Measurements from ENCODE around the gene FBP2.
"Not testable (repeated sequence)": the region's sequence is repeated elsewhere in the genome, so short reads cannot be mapped to it uniquely, and the experiment has no call there.

The FBP2 gene

DNA sequence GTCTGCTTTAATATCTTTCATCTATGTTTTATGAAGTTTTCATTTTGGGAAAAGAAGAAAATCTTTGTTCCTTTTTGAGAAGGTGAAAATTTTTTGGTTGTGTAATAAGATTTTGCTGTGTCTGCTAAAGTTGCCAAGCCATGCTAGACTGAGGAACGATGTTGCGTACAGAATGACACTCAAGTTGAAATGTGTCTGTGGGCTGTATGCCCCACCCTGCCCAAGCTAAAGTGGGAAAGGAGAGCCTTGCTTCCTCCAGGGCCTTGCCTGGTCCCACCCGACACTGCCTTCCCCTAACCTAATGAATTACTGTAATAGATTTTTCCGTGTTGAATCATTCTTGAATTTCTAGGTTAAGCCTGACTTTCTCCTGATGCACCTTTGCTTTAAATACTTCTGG, 36.2 kb downstream of the FBP2 start:
- no peak for DNase-seq

DNA sequence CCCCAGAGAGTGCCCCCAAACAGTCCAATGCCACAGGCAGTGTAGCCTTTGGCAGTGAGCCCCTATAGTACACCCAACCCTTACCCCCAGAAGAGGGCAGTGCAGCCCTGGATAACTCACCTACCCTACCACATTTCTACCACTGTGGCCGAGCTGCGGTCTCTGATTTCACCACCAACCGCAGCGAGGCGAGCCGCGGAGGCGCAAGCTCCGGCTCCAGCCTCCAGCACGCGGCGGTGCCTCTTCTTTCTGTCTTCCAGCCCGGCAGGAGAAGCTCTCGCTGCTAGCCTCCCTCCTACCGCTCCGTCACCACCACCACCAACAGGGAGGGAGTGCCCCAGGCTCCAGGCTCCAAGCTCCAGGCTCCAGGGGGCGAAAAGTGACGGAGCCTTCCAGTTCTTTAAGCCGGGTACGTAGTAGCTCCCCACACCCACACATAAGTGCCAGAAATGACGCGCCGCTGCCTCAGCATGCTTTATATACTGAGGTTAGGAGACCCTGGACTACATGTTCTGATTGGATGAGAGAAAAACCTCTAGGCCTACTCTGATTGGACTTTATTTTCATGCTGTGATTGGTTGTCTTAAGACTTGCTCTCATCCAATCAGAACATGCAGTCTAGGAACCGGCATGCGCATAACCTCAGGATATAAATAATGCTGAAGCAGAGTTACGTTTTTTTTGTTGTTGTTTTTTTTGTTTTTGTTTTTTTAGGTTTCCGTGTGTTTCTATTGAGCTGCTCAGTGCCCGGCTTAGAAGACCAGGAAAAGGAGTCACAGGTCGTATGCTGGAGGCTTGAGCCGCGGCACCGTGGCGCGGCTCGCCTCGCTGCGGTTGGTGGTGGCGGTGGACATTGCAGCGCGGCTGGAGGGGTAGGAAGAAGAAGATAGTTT, 38.9 kb downstream of the FBP2 start, which contains the start of gene PCAT7:
Gene PCAT7, plus strand, starts transcription at position 645 of the 893 bp plus-strand sequence.
- DNase-seq, result peak in 1 of 2 experiments; percentile 12

DNA sequence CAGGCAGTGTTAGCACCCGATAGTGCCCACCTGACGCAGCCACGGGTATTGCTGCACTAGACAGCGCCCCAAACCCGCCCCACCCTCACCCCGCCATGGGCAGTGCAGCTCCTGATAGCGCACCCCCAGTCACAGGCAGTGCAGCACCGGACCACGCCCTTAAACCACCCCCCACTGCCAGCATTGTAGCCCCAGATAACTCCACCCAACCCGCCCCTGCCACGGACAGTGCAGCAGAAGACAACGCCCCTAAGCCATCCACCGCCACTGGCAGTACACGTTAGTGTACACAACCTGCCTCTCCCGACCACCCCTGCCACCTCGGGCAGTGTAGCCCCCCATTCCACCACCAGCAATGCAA, 39.6 kb downstream of the FBP2 start:
- no peak for DNase-seq

DNA sequence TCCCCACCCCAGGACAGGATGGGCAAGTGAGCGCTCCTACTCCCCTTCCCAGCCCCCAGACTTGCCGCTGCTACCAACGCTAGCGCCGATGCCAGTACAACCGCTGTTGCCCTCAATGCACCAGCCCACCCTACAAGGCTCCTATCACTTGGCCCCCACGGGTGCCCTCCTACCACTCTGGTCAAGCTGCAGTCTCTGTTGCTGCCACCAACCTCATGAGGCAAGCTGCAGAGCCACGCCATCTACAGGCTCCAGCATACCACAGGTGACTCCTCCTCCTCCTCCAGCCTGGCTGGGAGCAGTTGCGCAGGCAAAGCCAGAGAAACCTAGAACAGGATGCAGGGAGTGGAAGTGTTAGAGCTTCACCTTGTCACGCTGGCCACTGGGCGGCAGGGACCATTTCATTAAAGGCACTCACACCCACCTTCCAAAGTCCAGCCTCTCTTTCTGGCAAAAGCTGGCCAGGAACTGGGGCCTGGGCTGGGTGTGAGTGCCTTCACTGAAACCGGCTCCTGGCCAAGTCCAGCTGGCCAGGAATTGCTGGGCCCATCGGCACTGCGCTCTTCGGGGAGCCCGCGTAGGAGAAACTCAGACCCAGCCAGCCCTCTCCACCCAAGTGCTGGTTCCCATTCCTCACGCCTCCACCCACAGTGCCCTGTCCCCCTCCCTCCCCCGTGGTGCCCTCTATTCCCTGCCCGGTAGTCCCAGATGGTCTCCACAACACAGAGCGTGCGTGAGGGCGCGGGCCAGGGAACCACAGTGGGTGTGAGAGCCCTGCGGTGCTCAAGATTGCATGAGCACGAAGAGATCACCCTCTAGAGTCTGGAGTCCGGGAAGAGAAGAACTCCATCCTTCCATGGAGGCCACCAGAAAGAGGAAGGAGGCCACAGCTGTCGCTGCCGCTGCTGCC, 40.3 kb downstream of the FBP2 start:
- no peak for DNase-seq

DNA sequence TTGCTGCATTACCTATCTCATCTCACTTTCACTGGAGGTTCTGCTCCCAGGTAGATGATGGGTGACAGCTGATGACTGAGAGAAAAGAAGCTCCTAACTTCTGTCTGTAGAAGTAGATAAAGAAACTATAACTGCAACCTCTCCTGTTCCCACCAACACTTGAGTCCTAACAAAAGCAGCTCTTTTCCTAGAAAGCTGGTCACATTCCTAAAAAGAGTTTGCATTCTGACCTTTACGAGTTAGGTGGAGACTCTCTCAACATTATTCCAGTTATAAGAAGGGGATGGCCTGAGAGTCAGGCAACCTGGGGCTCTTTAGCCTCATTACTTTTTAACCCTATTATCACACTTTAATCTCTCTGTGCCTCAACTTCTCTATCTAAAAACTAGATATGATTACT, 47.7 kb downstream of the FBP2 start:
- no peak for DNase-seq

DNA sequence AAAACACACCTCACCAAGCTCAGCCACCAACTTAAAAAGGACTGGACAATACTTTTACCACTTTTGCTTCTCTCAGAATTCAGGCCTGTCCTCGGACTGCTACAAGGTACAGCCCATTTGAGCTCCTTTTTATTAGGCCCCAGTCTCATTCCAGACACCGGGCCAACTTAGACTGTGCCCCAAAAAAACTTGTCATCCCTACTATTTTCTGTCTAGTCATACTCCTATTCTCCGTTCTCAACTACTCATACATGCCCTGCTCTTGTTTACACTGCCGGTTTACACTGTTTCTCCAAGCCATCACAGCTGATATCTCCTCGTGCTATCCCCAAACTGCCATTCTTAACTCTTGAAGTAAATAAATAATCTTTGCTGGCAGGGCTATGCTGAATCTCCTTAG, 49.3 kb downstream of the FBP2 start:
- DNase-seq, result not testable (repeated sequence)

DNA sequence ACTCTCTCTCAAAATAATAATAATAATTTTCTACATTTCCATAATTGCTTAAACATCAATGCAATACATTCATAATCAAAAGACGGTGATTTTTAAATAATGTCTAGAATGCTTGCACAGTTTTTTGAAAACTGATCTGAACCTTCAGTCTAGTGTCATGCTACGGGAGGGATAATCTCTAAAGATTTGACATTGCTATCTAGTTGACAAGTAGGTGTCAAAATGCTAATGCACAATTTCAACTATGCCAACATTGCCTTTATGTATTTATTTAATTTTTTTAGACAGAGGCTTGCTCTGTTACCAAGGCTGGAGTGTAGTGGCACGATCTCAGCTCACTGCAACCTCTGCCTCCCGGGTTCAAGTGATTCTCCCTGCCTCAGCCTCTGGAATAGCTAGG, 54.7 kb downstream of the FBP2 start:
- no peak for DNase-seq

DNA sequence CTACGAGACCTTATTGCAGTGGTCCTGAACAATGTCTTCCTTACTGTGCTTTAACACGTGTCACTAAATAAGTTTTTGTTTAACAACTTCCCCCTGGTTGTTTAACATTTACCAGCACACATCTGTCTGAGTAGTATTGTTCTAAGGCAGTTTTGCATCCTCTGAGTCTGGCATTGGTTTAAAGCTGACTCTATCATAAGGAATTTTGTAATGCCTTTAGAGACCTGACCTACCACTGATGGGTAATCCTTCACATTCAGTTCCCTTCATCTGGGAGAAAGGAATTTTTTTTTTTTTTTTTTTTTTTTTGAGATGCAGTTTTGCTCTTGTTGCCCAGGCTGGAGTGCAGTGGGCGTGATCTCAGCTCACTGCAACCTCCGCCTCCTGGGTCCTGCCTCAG, 58.7 kb downstream of the FBP2 start:
- DNase-seq, result no peak

DNA sequence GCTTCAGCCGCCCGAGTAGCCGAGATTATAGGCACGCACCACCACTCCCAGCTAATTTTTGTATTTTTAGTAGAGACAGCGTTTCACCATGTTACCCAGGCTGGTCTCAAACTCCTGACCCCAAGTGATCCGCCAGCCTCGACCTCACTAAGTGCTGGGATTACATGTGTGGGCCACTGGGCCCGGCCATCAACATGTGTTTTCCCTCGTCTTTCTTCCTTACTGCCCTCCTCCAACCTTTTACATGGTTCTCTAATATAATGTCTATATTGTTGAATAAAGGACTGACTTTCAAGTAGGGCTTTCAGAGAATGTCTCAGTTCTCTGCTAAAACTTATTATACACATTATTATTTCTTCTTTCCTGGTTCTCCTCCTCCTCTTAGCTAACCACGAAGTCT, 60.0 kb downstream of the FBP2 start:
- DNase-seq, result no peak

DNA sequence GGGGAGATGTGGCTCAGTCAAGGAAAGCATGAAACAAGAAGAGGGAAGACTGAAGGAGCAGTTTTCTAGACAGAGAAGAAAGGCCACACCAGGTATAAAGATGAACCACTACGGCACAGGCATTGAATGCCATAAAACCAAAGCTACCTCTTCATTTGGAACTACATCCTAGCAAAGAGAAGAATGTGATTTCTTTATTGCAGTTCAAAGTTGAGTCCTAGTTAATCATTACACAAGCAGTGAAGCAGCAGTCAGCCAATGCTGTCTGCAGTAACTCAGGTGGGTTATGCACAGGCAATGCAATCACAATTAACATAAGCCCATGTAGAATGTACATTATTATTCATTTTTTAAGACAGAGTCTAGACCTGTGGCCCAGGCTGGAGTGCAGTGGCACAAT, 60.5 kb downstream of the FBP2 start:
- no peak for DNase-seq

DNA sequence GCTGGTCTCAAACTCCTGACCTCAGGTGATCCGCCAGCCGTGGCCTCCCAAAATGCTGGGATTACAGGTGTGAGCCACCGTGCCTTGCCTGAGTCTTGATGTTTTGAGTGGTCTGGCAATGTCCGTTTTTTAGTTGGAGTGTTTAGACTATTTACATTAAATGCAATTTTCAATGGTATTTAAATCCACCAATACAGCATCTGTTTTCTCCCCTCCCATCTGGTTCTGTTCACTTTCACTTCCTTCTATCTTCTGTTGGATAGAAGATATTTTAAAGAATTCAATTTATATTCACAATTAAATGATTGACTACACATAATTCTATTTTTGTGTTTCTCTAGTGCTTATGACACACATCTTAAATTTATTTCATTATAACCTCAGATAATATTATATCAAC, 64.7 kb downstream of the FBP2 start:
- no peak for DNase-seq

DNA sequence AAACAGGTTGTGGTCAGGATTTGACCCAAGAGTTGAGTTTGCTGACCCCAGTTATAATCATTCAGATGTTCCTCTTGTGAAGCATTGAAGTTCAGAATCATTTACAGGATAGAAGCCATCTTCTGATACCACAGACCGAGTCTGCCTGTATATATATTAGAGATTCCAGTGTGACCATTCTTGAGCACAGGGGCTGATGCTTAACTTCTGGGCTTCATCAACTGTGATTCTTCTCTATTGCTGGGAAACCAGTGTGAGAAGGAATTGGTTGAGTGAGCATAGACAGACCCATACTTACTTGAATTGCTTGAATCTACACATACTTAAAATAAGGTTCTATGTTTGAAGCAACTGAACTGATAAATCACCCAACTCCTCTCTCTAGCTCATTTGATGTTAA, 66.7 kb downstream of the FBP2 start:
- no peak for DNase-seq

DNA sequence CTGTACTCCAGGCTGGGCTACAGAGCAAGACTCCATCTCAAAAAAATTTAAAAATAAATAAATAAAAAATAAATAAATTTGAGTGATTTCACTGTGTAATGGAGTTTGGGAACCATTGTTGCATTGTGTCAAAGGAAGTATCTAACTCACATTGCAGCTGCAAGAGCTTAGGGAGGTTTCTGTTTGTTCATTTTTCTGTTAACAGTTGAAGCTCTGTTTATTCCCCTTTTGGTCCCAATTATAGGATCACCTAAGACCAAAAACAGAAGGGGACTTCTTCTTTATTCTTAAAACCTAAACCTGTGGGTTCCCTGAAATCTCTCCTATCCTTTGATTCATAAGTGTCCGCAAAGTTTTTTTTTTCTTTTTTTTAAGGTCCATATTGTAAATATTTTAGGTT, 67.4 kb downstream of the FBP2 start:
- DNase-seq, result no peak

DNA sequence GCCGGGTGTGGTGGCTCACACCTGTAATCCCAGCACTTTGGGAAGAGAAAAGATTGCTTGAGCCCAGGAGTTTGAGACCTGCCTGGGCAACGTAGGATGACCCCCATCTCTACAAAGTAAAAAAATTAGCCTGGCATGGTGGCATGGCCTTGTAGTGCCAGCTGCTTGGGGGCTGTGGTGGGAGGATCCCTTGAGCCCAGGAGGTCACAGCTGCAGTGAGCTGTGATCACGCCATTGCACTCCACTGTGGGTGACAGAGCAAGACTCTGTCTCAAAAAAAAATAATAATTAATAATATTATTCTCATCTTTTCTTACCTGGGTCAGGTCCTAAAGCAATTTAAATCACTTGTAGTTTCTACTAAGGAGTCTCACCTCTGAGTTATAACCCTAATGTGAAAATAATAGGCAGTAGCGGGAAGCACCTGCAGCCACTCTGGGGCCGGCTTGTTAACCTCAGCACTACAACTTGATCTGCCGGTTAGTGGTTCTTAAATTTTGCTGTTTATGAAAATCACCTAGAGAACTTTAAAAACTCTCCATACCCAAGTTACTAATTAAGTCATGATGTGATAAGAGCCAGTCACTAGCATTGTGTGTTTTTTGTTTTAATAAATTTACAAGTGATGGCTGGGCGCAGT, 68.1 kb downstream of the FBP2 start:
- DNase-seq, result no peak

DNA sequence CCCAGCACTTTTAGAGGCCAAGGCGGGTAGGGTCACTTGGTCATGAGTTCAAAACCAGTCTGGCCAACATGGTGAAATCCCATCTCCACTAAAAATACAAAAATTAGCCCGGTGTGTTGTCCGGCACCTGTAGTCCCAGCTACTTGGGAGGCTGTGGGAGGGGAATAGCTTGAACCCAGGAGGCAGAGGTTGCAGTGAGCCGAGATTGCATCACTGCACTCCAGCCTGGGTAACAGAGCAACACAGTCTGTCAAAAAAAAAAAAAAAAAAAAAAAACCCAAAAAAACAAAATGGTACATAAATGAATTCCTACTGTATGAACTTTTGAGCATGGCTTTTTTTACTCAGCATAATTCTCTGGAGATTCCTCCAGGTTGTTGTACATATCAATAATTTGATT, 76.4 kb downstream of the FBP2 start:
- no peak for DNase-seq

DNA sequence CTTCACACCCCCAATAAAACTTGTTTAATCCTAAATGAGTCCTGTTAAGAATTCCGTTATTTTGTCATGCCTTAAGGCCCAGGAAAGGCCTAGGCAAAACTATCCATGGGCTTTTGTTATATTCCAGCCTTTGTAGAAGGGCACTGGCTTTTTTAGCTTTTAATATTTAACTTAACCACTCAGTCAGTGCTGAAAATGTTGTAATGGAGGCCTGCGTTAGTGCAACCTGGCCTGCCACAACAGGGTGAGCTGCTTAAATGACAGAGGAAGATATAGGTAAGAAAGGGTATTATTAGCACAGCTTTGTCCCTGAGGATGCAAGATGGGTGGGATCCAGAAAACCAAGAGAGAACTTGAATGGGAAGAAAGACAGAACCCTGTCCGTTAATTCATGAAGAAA, 78.9 kb downstream of the FBP2 start:
- DNase-seq, result no peak

DNA sequence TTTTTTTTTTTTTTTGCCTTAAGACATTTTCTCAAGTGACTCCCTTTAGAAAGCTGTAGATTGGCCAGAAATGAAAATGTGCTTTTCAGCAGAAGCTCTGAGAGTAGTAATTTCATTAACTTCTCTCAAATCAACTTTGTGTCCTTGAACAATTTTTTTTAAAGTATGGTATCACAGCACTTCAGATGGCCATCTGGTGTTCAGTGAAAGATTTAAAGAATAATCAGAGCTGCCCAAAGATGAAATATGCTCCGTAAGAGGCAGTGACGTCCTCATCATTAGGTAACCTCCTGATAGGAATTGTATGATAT, 81.7 kb downstream of the FBP2 start:
- DNase-seq, result no peak

DNA sequence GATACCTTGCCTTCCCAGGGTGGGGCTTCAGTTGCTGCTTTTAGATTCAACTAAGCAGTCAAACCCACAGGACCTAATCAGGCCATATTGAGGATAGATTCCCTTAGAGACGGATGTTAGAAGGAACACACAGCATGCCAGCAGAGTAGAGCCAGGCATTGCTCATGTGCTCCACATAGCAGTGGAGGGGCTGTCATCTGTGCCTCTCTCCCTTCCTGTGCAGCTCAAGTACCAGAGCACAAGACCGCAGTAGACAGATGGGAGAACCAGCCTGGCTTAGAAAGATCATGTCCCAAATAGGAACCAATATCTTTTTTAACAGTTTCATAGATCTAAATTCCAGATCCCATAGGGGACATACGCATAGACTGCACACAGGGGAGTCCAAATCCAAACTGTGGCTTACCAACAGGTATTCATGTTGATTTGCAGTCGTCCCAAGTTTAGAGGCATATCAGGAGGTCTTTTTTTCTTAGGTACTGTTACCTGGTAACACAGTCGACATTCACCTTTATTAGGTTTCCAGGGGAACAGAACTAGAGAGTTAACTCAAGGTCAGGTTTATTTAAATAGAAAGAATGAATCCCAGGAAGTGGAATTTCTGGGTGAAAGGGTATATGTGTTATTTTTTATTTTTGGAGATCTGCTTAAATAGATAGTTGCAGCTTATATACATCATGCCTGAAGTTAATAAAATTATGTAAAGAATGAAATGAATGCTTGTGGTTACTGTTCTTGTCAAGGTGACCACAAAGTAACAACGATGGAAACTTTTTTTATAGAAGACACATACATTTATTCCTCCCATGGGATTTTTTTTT, 82.3 kb downstream of the FBP2 start:
- no peak for DNase-seq

All from stimulated activated CD4-positive, alpha-beta T cell treated with anti-CD3 and anti-CD28 coated beads, Interleukin-4, amount 100 ng/mL, for 4 hours (primary cell).